Measurements from ENCODE around the gene HOMEZ. TPM values are rescaled to one million over a fixed set of nuclear protein-coding genes. Genes with fewer than 3 reads are reported as not detected.

The HOMEZ gene
- total RNA-seq, 2 donors from 2014 or later, result 16.5 to 21.9 TPM

DNA sequence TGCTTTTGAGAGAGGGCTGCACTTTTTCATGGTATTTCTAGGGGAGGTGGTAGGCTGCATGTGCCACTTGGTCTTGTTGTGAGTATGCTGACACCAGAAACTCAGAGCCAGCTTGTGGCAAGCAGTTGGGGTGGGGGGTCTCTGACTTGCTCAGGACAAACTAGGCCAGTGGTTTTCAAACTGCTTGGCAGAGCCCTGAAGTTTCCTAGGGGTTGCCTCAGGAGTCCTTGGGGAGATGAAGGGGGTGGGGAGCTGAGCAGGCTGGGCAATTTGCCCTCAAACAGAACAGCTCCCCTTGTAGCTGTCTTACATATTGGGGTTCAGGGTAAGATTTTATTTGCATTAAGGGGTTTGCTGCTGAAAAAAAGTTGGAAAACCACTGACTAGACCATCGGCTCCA, 24.6 kb upstream of the HOMEZ start:
- no peak overlapping the region for H3K9ac ChIP-seq (ENCODE audit: low read depth in 2 of 2, low read length in 2 of 2)
- H3K4me1 ChIP-seq, result peaks cover 17% of the 10 kb centered on the region
- H3K4me3 ChIP-seq, result no peak overlapping the region
- intact Hi-C loops (cut with DNase I), result no loop called here
- TF ChIP-seq, protein P1, sequence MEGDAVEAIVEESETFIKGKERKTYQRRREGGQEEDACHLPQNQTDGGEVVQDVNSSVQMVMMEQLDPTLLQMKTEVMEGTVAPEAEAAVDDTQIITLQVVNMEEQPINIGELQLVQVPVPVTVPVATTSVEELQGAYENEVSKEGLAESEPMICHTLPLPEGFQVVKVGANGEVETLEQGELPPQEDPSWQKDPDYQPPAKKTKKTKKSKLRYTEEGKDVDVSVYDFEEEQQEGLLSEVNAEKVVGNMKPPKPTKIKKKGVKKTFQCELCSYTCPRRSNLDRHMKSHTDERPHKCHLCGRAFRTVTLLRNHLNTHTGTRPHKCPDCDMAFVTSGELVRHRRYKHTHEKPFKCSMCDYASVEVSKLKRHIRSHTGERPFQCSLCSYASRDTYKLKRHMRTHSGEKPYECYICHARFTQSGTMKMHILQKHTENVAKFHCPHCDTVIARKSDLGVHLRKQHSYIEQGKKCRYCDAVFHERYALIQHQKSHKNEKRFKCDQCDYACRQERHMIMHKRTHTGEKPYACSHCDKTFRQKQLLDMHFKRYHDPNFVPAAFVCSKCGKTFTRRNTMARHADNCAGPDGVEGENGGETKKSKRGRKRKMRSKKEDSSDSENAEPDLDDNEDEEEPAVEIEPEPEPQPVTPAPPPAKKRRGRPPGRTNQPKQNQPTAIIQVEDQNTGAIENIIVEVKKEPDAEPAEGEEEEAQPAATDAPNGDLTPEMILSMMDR (IDR thresholded peaks at IDR 0.05), result no peak
- no peaks in the 10 kb centered on the region for H3K27me3 ChIP-seq
- H3K27ac ChIP-seq, result no peak overlapping the region
- H3K9me3 ChIP-seq, result no peaks in the 10 kb centered on the region
- H3K36me3 ChIP-seq, result no peaks in the 10 kb centered on the region
- DNase-seq, result no peak

GRCh38 chr14:23308721-23309445, 23.0 kb upstream of the HOMEZ start:
- DNase-seq, result no peak
- Histone ChIP-seq H3K4me1 (peaks cover 17% of the 10 kb centered on the region), H3K9me3 (no peaks in the 10 kb centered on the region), H3K4me3 (no peak overlapping the region), H3K36me3 (no peaks in the 10 kb centered on the region), H3K27ac (no peak overlapping the region), H3K9ac (ENCODE audit: low read depth in 2 of 2, low read length in 2 of 2) (peak overlapping the region in 1 of 2 donors; percentile 99), H3K27me3 (no peaks in the 10 kb centered on the region)
- TF ChIP-seq, protein P1 (IDR thresholded peaks at IDR 0.05), result no peak
- intact Hi-C loops (cut with DNase I), result no loop called here

GRCh38 chr14:23307687-23308644, 22.0 kb upstream of the HOMEZ start:
- Histone ChIP-seq H3K27me3 (no peaks in the 10 kb centered on the region), H3K9ac (ENCODE audit: low read depth in 2 of 2, low read length in 2 of 2) (peak overlapping the region; percentile 89 to 99), H3K4me1 (peaks cover 17% of the 10 kb centered on the region), H3K9me3 (no peaks in the 10 kb centered on the region), H3K36me3 (no peaks in the 10 kb centered on the region), H3K4me3 (peak overlapping the region; percentile 70), H3K27ac (peak overlapping the region; percentile 91)
- no peak for DNase-seq
- TF ChIP-seq, protein P1 (IDR thresholded peaks at IDR 0.05), result no peak
- intact Hi-C loops (cut with DNase I), result no loop called here

- H3K36me3 ChIP-seq, result no peaks in the 10 kb centered on the region
- no peaks in the 10 kb centered on the region for H3K9me3 ChIP-seq
- peak overlapping the region; percentile 89 to 99 for H3K9ac ChIP-seq (ENCODE audit: low read depth in 2 of 2, low read length in 2 of 2)
- no peaks in the 10 kb centered on the region for H3K27me3 ChIP-seq
- H3K4me1 ChIP-seq, result peaks cover 17% of the 10 kb centered on the region
- H3K4me3 ChIP-seq, result peak overlapping the region; percentile 70
- no peak for DNase-seq
- H3K27ac ChIP-seq, result peak overlapping the region; percentile 91
- intact Hi-C loops (cut with DNase I), result no loop called here
- TF ChIP-seq, protein P1 (IDR thresholded peaks at IDR 0.05), result no peak
Observed at GRCh38 chr14:23307146-23307530, 21.2 kb upstream of the HOMEZ start.

DNA sequence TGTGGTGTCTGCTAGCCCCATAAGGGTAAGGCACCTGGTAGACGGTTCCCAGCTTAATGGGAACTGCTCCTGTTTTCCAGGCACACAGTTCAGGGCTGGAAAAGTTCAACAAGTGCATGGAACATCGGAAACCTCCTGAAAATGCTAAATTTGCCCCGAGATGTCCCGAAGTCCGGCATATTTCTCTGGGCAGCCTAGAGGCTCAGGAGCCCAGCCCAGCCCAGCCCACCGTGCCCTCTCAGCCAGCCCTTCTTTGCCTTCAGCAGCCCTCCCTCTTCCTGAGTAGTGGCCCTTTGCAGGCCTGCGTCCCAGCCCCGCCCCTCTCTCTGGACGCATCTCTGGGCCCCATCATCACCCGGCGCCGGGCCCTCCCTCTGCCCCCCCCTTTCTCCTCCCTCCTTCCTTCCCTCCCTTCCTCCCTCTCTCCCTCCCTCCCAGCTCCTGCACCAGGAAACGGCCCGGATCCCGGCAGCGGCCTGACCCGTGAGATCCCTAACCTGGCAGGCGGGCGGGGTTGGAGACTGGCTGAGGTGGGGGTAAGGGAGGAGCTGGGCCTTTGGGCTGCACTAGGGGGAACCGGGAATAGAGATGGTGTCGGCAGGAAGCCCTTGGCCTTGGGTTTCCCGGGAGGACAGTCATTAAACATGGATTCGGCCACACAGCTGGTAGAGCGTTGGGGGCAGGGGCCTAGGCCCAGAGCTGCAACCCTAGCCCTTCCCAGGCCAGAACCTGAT, 20.6 kb upstream of the HOMEZ start, which contains the start of gene BCL2L2:
Gene BCL2L2 (plus strand): TSS at position 422 of the 734 bp plus-strand sequence. CDS start 935 bp downstream, outside the sequence.
- Histone ChIP-seq H3K27me3 (no peaks in the 10 kb centered on the region), H3K4me3 (peak within 1 kb of the TSS; percentile 70), H3K36me3 (no peaks in the 10 kb centered on the region), H3K27ac (peak within 1 kb of the TSS; percentile 91), H3K9ac (ENCODE audit: low read depth in 2 of 2, low read length in 2 of 2) (peak within 1 kb of the TSS; percentile 89 to 99), H3K9me3 (no peaks in the 10 kb centered on the region), H3K4me1 (peaks cover 17% of the 10 kb centered on the region)
- intact Hi-C loops (cut with DNase I), result no loop called here
- peak; percentile 96 for DNase-seq
- TF ChIP-seq, protein P1 (IDR thresholded peaks at IDR 0.05), result no peak
